Neural progenitor cell (in vitro differentiated cells): ENCODE data around the gene AGPAT4. TPM values are rescaled to one million over a fixed set of nuclear protein-coding genes. Genes with fewer than 3 reads are reported as not detected.

Experiments
- DNase-seq: peaks from one replicate; pipeline ENCODE4 v3.0.0-alpha.2; 2016; ENCODE audit warnings: low spot score
- H2AFZ ChIP-seq: fragments of 200-600 bp; sonication (generic); replicated peaks from 2 replicates; pipeline ENCODE4 v1.6.1; 2016; ENCODE audit warnings: antibody characterized with exemption
- H3F3A ChIP-seq: fragments of 200-600 bp; sonication (generic); 2 replicates; pipeline ENCODE4 v1.6.1; 2016; ENCODE audit warnings: antibody characterized with exemption, low read depth
- H3K27ac ChIP-seq: fragments of 200-600 bp; sonication (generic); 2 replicates; pipeline ENCODE4 v1.5.1; 2016; ENCODE audit warnings: mild to moderate bottlenecking
- H3K27me3 ChIP-seq: fragments of 200-600 bp; sonication (generic); 2 replicates; pipeline ENCODE4 v1.6.1; 2016; ENCODE audit warnings: mild to moderate bottlenecking, moderate library complexity
- H3K36me3 ChIP-seq: fragments of 200-600 bp; sonication (generic); 2 replicates; pipeline ENCODE4 v1.5.1; 2016
- H3K4me1 ChIP-seq: fragments of 200-600 bp; sonication (generic); 2 replicates; pipeline ENCODE4 v1.6.1; 2016; ENCODE audit warnings: mixed run types
- H3K4me2 ChIP-seq: fragments of 200-600 bp; sonication (generic); 2 replicates; pipeline ENCODE4 v1.6.1; 2016
- H3K4me3 ChIP-seq: fragments of 200-600 bp; sonication (generic); 2 replicates; pipeline ENCODE4 v1.5.1; 2016
- H3K79me2 ChIP-seq: fragments of 200-600 bp; sonication (generic); 2 replicates; pipeline ENCODE4 v1.6.1; 2016; ENCODE audit warnings: low read depth
- H3K9ac ChIP-seq: fragments of 200-600 bp; sonication (generic); 2 replicates; pipeline ENCODE4 v1.6.1; 2016
- H3K9me3 ChIP-seq: fragments of 200-600 bp; sonication (generic); 2 replicates; pipeline ENCODE4 v1.5.1; 2016; ENCODE audit warnings: low read depth
- H4K20me1 ChIP-seq: fragments of 200-600 bp; sonication (generic); 2 replicates; pipeline ENCODE4 v1.6.1; 2016; ENCODE audit warnings: low read depth
- H3K27ac Mint-ChIP-seq: 3 replicates; pipeline ENCODE4 v1.8.0; 2021; ENCODE audit warnings: mixed read lengths
- H3K27me3 Mint-ChIP-seq: 2 replicates; pipeline ENCODE4 v1.8.0; 2022; ENCODE audit warnings: low read depth, mild to moderate bottlenecking, inconsistent platforms, moderate library complexity, mixed read lengths; ENCODE audit not compliant: insufficient read depth
- H3K36me3 Mint-ChIP-seq: 3 replicates; pipeline ENCODE4 v1.8.0; 2021; ENCODE audit warnings: mixed read lengths
- H3K4me1 Mint-ChIP-seq: 3 replicates; pipeline ENCODE4 v1.8.0; 2021; ENCODE audit warnings: mixed read lengths
- H3K4me3 Mint-ChIP-seq: 3 replicates; pipeline ENCODE4 v1.8.0; 2021; ENCODE audit warnings: mild to moderate bottlenecking, moderate library complexity, mixed read lengths
- H3K9me3 Mint-ChIP-seq: 3 replicates; pipeline ENCODE4 v1.8.0; 2020; ENCODE audit warnings: mixed read lengths
- CTCF ChIP-seq: fragments of 200-600 bp; sonication (generic); IDR thresholded peaks from 2 replicates; pipeline ENCODE4 v1.5.1; 2017; ENCODE audit warnings: antibody characterized with exemption, mild to moderate bottlenecking
- EZH2 ChIP-seq: fragments of 200-600 bp; sonication (generic); IDR thresholded peaks from 2 replicates; pipeline ENCODE4 v1.6.1; 2017; ENCODE audit warnings: antibody characterized with exemption, mild to moderate bottlenecking, moderate library complexity
- EZH2phosphoT487 ChIP-seq: fragments of 200-600 bp; sonication (generic); IDR thresholded peaks from 2 replicates; pipeline ENCODE4 v1.6.1; 2017; ENCODE audit warnings: antibody characterized with exemption
- total RNA-seq: library from RNA; depleted of rRNA; stranded (reverse); fragments of >200 nt; gene quantifications from 2 replicates; pipeline ENCODE4 v1.2.3, GENCODE V29; 2015; ENCODE audit warnings: low replicate concordance

Gene AGPAT4
- total RNA-seq, 1 donor from 2014 or later = 30.5 TPM

GRCh38 chr6:161308075-161308655 is 34.3 kb upstream of the AGPAT4 start:
- DNase-seq = no peak
- Mint-ChIP-seq H3K27me3 (peaks cover 2% of the 10 kb centered on the region), H3K36me3 (no peaks in the 10 kb centered on the region), H3K4me1 (no peaks in the 10 kb centered on the region), H3K9me3 (no peaks in the 10 kb centered on the region), H3K4me3 (no peak overlapping the region), H3K27ac (no peak overlapping the region)
- Histone ChIP-seq H3K4me2 (no peak overlapping the region), H3K4me3 (no peak overlapping the region), H3K4me1 (no peaks in the 10 kb centered on the region), H3K79me2 (no peaks in the 10 kb centered on the region), H3K27me3 (no peaks in the 10 kb centered on the region), H2AFZ (no peak overlapping the region), H4K20me1 (no peaks in the 10 kb centered on the region), H3K9ac (no peak overlapping the region), H3K27ac (no peak overlapping the region), H3K9me3 (no peaks in the 10 kb centered on the region), H3F3A (no peaks in the 10 kb centered on the region), H3K36me3 (no peaks in the 10 kb centered on the region)
- TF ChIP-seq EZH2 (no peak), CTCF (no peak), EZH2phosphoT487 (no peak)

- no peaks in the 10 kb centered on the region for H4K20me1 ChIP-seq
- H3K9me3 ChIP-seq = no peaks in the 10 kb centered on the region
- peaks cover 5% of the 10 kb centered on the region for H3K27me3 Mint-ChIP-seq
- no peaks in the 10 kb centered on the region for H3K36me3 ChIP-seq
- no peaks in the 10 kb centered on the region for H3F3A ChIP-seq
- H3K4me3 ChIP-seq = no peak overlapping the region
- no peaks in the 10 kb centered on the region for H3K79me2 ChIP-seq
- H3K4me1 ChIP-seq = no peaks in the 10 kb centered on the region
- no peak overlapping the region for H3K4me3 Mint-ChIP-seq
- H2AFZ ChIP-seq = no peak overlapping the region
- no peak overlapping the region for H3K4me2 ChIP-seq
- no peak for DNase-seq
- H3K27ac Mint-ChIP-seq = no peak overlapping the region
- H3K27me3 ChIP-seq = no peaks in the 10 kb centered on the region
- no peak overlapping the region for H3K9ac ChIP-seq
- H3K27ac ChIP-seq = no peak overlapping the region
- no peaks in the 10 kb centered on the region for H3K4me1 Mint-ChIP-seq
- no peaks in the 10 kb centered on the region for H3K36me3 Mint-ChIP-seq
- TF ChIP-seq CTCF (no peak), EZH2phosphoT487 (no peak), EZH2 (no peak)
- peaks cover 5% of the 10 kb centered on the region for H3K9me3 Mint-ChIP-seq
Observed at GRCh38 chr6:161305860-161306259, 32.0 kb upstream of the AGPAT4 start.

- H4K20me1 ChIP-seq = no peaks in the 10 kb centered on the region
- no peak overlapping the region for H3K4me3 Mint-ChIP-seq
- no peaks in the 10 kb centered on the region for H3F3A ChIP-seq
- H3K9ac ChIP-seq = no peak overlapping the region
- no peaks in the 10 kb centered on the region for H3K79me2 ChIP-seq
- H3K4me1 ChIP-seq = no peaks in the 10 kb centered on the region
- no peak overlapping the region for H3K4me3 ChIP-seq
- H3K36me3 Mint-ChIP-seq = no peaks in the 10 kb centered on the region
- no peak for DNase-seq
- H3K27me3 ChIP-seq = no peaks in the 10 kb centered on the region
- H2AFZ ChIP-seq = no peak overlapping the region
- H3K27ac Mint-ChIP-seq = no peak overlapping the region
- peaks cover 11% of the 10 kb centered on the region for H3K9me3 Mint-ChIP-seq
- H3K27ac ChIP-seq = no peak overlapping the region
- no peak overlapping the region for H3K4me2 ChIP-seq
- H3K9me3 ChIP-seq = no peaks in the 10 kb centered on the region
- no peaks in the 10 kb centered on the region for H3K4me1 Mint-ChIP-seq
- H3K27me3 Mint-ChIP-seq = peaks cover 5% of the 10 kb centered on the region
- H3K36me3 ChIP-seq = no peaks in the 10 kb centered on the region
- TF ChIP-seq CTCF (no peak), EZH2 (no peak), EZH2phosphoT487 (no peak)
Observed at GRCh38 chr6:161303628-161304340, 29.9 kb upstream of the AGPAT4 start.
